ENCODE results near the gene ADCY4. TPM values are rescaled to one million over a fixed set of nuclear protein-coding genes. Genes with fewer than 3 reads are reported as not detected.
"Not testable (repeated sequence)": the region's sequence is repeated elsewhere in the genome, so short reads cannot be mapped to it uniquely, and the experiment has no call there.

ADCY4 gene
- total RNA-seq: 4.3 and 5.3 TPM in 2 replicates

DNA sequence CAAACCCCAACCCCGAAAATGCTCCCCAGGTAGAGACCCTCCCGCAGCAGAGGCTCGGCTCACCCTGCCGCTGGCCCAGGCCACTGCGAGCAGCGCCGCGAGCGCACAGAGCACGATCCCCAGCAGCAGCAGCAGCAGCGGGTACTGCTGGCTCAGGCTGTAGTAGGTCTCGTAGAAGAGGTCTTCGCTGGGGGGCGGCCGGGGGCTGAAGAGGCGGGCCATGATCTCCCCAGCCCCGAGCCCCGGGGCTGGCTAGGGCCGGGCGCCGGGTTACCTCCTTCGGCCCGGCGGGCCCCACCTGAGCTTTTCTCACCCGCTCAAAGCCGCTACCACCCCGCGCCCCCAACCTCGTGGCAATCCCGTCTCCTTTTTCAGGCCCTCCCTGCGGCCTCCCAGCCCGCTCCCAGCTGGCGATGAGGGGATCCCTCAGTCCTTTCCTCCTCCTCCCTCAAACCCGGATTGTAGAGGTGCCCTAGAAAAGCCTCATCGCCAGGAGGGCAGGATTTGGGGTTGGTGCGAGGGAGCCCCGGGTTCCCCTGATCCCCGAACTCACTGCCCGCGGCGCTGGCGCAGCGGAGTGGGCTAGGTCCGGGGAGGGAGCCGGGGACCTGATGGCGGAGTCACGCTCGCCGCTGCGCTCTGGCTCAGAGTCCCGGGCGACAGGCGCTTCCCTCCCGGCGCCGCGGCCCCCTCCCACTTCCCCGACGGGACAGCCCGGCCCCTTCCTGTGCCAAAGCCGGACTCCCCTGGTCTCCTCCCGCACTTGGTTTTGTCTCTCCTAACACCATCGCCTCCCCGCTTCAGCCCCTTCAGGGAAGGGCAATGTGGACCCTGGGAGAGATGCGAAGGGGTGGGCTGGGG, at the start of gene ADCY4:
Gene ADCY4 (minus strand): TSS at position 641 of the 861 bp plus-strand sequence. CDS start 419 bp downstream, at position 222.
- intact Hi-C loops (cut with micrococcal nuclease): loop anchor here (5.0 kb wide), 1 partner anchor 338 kb away; no protein-coding TSS in a partner anchor

DNA sequence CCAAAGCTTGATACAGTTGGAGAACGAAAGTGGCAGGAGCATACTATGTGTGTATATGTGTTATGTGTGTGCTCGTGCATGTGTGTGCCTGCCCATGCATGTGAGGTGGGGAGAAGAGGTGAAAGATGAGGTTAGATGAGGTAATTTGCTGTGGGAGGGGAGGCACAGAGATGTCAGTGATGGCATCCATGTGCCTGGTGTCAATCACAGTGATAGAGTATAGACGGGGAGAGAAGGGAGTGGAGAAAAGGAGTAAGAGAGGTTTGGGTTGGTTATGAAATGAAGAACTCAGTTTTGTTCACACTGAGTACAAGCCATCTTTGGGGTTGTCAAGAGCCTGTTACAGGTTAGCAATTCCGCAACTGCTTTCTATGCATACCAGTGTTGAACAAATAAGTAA, 49.3 kb upstream of the ADCY4 start:
- intact Hi-C loops (cut with micrococcal nuclease): no loop called here

DNA sequence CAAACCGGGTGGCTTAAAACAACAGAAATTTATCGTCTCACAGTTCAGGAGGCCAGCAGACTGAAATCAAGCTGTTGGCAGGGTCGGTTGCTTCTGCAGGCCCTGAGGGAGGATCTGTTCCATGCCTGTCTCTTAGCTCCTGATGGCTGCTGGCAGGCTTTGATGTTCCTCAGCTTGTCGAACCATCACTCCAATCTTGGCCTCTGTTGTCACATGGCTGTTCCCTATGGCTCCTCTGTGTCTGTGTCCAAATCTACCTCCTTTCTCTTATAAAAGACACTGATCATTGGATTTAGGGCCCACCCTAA, 47.1 kb upstream of the ADCY4 start:
- intact Hi-C loops (cut with micrococcal nuclease): no loop called here

DNA sequence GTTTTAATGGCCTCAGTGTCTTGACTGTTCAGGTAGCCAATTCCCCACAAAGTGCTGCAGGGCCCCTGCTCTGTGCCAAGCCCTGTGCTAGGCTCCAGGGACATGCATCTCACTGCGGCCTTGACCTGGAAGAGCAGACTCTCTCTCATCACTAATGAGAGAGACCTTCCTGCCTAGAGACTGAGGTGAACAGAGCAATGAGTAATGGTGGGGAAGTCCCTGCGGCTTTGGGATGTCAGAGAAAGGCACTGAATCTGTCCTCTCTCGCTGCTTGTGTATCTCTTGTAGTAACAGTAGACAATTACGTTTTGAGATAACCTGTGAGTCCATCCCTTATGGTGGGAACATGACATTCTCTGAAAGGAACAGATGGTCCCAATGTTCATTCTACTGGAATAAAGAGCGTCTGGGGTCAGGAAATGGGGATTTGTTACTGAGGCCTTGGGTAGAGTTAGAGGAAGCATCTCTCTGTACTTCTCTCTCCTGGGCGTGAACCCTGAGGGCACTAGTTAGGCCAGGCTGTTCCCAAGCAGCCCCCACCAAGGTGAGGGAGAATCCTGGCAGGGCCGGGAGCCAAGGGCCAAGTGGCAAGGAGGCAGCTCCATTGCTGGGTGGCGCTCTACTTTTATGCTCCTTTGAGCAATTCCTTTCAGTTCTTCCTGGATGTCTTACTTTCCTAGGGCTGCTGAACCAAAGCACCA, 46.6 kb upstream of the ADCY4 start:
- intact Hi-C loops (cut with micrococcal nuclease): no loop called here

DNA sequence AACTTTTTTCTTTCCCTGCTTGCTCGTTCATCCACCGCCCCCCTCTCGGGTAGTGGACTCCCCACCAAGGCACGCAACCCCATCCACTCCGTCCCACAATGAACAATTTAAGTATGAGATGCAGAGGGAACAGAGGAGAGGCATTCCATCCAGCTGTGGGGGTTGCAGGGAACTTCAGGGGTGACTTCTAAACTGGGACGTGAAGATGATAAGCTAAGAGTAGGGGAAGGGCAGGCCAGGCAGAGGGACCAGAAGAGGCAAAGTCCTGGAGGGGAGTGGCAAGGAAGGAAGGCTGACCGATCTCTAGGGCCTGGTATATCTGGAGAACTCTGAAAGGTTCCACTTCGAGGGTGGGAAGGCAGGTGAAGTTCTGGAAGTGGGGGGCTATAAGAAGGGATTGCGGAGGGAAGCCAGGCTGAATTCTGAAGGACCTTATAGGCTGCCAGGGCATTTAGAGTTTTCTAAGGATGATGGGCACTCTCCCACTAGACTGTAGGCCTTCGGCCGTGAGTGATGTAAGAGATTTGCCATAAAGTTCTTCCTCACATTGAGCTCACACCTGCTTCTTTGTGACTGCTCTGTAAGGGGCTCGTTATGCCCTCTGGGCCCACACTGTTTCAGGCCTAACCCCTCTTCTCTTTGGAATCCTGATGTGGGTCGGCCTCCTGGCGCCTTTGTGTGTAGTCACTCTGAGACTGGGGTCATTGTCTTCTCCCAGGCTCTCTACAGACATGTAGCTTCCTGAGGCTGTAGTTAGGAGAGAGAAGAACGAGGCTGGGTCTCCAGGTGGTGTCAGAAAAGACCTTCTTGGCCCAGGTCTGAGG, 45.2 kb upstream of the ADCY4 start:
- intact Hi-C loops (cut with micrococcal nuclease): no loop called here

DNA sequence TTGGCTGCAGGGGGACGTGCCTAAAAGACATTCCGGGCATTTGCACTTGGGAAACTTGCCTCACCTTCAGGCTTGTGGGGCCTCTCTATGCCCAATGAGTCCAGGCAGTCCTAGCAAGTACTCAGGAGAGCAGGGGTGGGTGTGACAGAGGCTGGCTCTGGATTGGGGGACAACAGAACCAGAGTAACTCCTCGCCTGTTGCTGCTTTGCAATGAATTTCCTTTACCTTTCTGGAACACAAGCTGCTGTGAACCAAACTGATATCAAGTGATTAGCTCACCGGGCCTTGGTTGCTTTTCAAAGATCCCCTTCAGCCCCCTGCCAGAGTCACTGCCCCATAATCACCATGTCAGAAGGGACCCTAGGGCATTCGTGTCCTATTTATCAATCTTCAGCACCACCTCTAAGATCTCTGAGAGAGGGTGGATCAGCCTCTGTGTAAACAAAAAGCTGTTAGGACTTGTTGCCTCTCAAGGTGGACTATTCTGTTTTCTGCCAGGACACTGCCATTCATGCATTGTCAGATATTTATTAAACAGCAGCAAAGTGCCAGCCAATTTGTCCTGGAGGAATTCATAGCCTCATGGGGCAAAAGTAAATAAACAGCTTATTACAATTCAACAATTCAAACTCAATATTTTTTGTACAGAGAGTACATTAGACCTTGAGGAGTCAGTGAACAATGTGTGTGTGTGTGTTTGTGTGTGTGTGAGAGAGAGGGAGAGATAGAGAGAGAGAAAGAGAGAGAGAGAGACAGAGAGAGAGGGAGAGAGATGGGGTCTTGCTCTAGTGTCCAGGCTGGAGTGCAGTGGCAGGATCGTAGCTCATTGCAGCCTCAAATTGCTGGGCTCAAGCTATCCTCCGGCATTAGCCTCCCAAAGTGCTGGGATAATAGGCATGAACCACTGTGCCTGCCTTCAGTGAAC, 44.4 kb upstream of the ADCY4 start:
- intact Hi-C loops (cut with micrococcal nuclease): no loop called here

DNA sequence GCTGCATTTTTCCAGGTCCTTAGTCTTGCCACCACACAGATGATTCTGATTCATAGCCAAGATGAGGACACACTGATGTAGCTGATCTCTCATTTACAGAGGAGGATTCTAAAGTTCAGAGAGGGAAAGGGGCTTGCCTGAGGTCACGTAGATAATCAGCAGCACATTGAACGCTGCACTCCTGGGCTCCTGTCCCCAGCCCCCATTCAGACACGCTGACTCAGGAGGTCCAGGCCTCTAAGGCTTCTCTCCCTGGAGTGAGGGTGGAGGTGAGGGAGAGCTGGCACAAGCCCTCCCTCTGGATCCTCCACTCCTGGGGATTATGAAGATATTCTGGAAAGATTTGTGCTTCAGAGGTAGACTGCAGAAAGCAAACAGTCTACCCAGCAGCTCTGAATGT, 43.5 kb upstream of the ADCY4 start:
- intact Hi-C loops (cut with micrococcal nuclease): no loop called here

DNA sequence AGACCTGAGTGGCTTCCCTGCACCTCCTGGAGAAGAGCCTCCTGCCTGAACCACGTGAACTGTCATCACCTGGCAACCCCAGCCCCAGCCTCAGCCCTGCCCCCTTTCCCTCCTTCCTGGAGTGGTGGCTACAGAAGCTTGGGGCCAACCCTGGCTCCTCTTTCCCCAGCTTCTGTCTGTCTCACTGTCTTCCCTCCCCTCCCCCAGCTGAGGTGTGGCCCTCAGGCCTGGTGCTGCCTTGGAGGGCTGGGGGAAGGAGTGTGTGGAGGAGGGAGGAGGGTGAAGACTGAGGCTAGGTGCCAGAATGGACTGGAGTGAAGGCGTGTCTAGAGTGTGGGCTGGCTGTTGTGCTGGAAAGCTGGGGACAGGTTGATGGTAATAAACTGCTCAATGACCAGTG, 42.8 kb upstream of the ADCY4 start:
- intact Hi-C loops (cut with micrococcal nuclease): no loop called here

DNA sequence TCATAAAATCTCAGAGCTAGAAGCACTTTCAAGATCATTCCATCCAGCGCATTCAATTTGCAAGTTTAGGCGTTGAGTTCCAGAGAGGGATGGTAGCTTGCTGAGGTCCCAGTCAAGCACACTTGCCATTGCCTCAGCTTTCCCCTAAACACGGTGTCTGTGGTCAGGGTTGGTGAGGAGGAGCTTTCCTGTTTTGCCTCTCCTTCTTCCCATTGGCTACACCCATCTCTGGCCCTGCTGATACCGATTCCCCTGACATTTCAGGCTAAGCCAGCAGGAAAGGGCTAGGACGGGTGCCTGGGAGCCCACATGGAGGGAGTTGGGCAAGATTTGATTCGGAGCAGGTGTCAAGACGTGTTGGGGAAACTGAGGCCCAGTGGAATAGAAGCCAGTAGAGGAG, 42.3 kb upstream of the ADCY4 start:
- intact Hi-C loops (cut with micrococcal nuclease): no loop called here

DNA sequence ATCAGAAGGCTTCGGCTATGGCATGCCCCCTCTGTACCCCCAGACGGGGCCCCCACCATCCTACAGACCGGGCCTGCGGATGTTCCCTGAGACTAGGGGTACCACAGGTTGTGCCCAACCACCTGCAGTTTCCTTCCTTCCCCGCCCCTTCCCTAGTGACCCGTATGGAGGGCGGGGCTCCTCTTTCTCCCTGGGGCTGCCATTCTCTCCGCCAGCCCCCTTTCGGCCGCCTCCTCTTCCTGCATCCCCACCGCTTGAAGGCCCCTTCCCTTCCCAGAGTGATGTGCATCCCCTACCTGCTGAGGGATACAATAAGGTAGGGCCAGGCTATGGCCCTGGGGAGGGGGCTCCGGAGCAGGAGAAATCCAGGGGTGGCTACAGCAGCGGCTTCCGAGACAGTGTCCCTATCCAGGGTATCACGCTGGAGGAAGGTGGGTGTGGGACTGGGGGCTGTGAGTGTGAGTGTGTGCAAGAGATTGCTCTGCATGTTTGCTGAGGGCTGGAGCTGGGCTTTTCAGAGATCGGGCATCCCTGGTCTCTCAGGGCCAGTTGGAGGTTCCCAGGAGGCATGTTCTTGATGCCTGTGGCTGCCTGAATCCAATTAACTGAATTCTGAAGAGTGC, 41.7 kb upstream of the ADCY4 start:
- intact Hi-C loops (cut with micrococcal nuclease): no loop called here

DNA sequence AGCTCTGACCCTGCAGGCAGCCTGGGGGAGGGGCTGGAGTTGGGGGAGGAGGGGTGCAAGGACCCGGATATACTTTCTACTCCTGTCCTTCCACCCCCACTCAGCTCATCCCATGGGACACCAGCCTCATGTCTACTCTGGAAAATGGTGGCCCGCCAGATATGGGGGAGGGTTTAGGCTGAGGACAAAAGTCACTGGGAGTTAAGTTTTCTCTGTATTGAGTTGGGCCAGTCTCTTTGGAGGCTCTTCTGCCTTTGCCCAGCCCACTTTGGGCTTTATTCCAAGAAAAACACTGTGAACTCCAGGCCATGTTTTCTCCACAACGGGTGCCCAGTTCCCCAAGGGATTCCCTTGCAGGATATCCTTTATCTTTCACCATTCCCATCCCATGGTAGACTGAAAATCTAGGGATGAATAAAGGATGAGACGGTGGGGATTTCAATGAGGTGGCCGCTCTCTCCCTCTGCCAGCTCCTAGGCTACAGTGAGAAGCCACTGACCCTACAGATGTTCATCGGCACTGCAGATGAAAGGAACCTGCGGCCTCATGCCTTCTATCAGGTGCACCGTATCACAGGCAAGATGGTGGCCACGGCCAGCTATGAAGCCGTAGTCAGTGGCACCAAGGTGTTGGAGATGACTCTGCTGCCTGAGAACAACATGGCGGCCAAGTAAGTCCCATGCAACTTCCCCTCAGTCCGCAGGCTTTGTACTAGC, 38.0 kb upstream of the ADCY4 start:
- intact Hi-C loops (cut with micrococcal nuclease): no loop called here

DNA sequence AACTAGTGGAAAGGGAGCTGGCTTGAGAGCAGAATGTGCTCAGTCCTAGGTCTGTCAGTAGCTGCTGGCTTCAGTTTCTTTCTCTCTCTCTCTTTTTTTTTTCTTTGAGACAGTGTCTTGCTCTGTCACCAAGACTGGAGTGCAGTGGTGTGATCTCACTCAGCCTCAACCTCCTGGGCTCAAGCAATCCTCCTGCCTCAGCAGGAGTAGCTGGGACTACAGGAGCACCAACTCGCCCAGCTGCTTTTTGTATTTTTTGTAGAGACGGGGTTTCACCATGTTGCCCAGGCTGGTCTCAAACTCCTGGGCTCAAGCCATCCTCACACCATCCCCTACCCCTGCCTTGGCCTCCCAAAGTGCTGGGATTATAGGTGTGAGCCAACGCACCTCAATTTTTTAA, 36.7 kb upstream of the ADCY4 start:
- intact Hi-C loops (cut with micrococcal nuclease): not testable (repeated sequence)

DNA sequence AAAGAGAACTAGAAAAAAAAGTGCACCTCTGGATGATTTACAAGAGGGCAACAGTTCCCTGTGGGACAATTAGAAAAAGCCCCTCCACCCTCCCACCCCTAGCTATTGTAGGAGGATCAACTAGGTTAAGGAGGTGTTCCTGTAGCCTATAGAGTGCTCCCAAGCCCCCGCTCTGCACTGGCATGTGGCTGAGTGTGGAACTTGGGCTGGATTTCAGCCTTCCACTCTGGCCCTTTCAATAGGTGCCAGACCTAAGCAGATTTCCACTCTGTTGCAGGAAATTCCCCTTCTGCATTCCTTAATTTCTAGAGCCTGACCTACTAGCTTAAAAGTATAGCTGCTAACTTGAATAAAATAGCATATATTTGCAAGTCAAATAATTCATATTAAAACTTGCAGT, 35.9 kb upstream of the ADCY4 start:
- intact Hi-C loops (cut with micrococcal nuclease): no loop called here

DNA sequence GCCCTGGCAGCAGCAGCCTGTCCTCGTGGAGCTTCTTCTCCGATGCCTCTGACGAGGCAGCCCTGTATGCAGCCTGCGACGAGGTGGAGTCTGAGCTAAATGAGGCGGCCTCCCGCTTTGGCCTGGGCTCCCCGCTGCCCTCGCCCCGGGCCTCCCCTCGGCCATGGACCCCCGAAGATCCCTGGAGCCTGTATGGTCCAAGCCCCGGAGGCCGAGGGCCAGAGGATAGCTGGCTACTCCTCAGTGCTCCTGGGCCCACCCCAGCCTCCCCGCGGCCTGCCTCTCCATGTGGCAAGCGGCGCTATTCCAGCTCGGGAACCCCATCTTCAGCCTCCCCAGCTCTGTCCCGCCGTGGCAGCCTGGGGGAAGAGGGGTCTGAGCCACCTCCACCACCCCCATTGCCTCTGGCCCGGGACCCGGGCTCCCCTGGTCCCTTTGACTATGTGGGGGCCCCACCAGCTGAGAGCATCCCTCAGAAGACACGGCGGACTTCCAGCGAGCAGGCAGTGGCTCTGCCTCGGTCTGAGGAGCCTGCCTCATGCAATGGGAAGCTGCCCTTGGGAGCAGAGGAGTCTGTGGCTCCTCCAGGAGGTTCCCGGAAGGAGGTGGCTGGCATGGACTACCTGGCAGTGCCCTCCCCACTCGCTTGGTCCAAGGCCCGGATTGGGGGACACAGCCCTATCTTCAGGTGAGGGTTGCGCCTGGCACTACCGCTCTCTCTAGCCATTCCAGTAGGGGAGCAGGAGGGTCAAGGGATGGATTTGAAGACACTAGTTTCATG, 35.2 kb upstream of the ADCY4 start:
- intact Hi-C loops (cut with micrococcal nuclease): loop anchor here (5.0 kb wide), 1 partner anchor 42 kb away; no protein-coding TSS in a partner anchor

DNA sequence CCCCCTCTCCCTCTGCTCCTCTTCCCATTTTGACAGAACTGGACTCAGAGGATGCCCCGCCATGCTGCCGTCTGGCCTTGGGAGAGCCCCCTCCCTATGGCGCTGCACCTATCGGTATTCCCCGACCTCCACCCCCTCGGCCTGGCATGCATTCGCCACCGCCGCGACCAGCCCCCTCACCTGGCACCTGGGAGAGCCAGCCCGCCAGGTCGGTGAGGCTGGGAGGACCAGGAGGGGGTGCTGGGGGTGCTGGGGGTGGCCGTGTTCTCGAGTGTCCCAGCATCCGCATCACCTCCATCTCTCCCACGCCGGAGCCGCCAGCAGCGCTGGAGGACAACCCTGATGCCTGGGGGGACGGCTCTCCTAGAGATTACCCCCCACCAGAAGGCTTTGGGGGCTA, 34.6 kb upstream of the ADCY4 start:
- intact Hi-C loops (cut with micrococcal nuclease): loop anchor here (5.0 kb wide), 1 partner anchor 43 kb away; no protein-coding TSS in a partner anchor

DNA sequence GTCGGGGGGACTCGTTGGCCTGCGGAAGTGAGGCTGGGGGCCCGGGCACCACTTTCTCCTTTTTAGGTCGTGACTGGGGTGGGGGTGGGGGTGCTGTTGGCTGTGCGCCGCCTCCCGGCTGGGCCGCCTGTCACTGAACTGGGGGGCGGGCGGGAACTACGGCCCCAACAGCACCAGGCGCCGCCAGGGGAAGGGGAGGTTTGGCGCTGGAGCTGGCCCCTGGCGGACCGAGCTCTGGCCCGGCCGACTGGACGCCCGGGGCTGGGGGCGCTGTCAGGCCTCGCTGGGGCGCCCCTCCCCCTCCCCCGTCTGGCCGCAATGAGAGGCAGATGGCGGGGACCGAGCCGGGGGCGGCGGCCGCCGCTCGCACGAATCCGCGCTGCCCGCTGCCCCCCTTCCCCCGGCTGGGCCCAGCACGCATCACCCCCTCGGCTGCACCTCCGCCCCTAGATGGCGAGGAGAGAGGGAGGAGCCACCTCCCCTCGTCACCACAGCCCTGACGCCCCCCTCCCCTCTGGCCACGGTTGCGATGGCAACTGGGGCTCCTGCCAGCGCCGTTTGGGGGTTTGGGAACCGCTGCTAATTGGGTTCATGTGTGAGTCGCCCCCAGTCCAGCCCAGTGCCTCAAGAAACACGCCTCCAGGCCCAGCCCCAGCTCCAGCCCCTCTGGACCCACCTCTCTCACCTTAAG, 33.8 kb upstream of the ADCY4 start:
- intact Hi-C loops (cut with micrococcal nuclease): loop anchor here (5.0 kb wide), 1 partner anchor 44 kb away; no protein-coding TSS in a partner anchor

DNA sequence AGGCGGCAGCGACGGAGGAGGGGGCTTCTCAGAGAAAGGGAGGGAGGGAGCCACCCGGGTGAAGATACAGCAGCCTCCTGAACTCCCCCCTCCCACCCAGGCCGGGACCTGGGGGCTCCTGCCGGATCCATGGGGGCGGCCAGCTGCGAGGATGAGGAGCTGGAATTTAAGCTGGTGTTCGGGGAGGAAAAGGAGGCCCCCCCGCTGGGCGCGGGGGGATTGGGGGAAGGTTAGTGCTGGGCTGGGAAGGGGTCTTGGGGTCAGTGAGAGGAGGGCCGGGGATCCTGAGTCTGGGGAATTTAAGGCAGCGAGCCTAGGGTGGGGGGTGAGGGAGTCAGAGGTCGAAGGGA, 33.3 kb upstream of the ADCY4 start:
- intact Hi-C loops (cut with micrococcal nuclease): loop anchor here (5.0 kb wide), 1 partner anchor 44 kb away; no protein-coding TSS in a partner anchor
